ENCODE data around the gene LCE2A. TPM values are rescaled to one million over a fixed set of nuclear protein-coding genes. Genes with fewer than 3 reads are reported as not detected.
"Not testable (repeated sequence)": the region's sequence is repeated elsewhere in the genome, so short reads cannot be mapped to it uniquely, and the experiment has no call there.

Gene LCE2A
- total RNA-seq, 1 donor from 2014 or later, result not detected

DNA sequence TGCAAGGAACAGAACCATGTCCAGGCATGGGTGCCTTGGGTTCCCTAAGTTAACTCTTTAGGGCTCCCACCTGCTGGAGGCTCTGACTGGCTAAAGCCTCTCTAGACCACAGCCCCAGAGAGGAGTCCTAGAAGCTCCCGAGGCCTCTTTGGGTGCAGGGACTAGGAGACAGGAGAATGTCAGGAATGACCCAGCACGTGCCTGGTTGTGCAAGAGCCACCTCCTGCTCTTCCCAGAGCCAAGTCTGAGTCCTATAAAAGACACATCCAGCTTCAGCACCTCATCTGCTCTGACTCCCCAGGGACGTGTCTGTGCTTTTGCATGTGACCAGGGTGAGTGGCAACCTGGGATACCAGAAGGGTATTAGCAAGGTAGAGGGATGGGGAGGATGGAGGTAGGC lies 35.0 kb upstream of the LCE2A start, which contains the start of gene LCE2D:
LCE2D (plus strand) TSS at position 283 of the 400 bp plus-strand sequence. CDS start 726 bp downstream, outside the sequence.
- intact Hi-C loops (cut with DNase I), result no loop called here
- H3K9me3 ChIP-seq, result no peaks in the 10 kb centered on the region

GRCh38 chr1:152666171-152666570 lies 32.0 kb upstream of the LCE2A start:
- H3K4me1 ChIP-seq; H3K36me3 ChIP-seq; H3K4me3 ChIP-seq; H3K27ac ChIP-seq; H3K27me3 ChIP-seq (ENCODE audit: low read depth); H3K9me3 ChIP-seq; ATAC-seq; intact Hi-C loops (cut with DNase I); DNase-seq: not testable (repeated sequence)

More for the DNA sequence above, 35.0 kb upstream of the LCE2A start, which contains the start of gene LCE2D:
- Histone ChIP-seq H3K4me3 (no peak within 1 kb of the TSS), H3K4me1 (no peaks in the 10 kb centered on the region), H3K27ac (no peak within 1 kb of the TSS), H3K36me3 (no peaks in the 10 kb centered on the region), H3K27me3 (ENCODE audit: low read depth) (no peaks in the 10 kb centered on the region)
- ATAC-seq (no peak), DNase-seq (no peak)
- TF ChIP-seq, protein P1, sequence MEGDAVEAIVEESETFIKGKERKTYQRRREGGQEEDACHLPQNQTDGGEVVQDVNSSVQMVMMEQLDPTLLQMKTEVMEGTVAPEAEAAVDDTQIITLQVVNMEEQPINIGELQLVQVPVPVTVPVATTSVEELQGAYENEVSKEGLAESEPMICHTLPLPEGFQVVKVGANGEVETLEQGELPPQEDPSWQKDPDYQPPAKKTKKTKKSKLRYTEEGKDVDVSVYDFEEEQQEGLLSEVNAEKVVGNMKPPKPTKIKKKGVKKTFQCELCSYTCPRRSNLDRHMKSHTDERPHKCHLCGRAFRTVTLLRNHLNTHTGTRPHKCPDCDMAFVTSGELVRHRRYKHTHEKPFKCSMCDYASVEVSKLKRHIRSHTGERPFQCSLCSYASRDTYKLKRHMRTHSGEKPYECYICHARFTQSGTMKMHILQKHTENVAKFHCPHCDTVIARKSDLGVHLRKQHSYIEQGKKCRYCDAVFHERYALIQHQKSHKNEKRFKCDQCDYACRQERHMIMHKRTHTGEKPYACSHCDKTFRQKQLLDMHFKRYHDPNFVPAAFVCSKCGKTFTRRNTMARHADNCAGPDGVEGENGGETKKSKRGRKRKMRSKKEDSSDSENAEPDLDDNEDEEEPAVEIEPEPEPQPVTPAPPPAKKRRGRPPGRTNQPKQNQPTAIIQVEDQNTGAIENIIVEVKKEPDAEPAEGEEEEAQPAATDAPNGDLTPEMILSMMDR (IDR thresholded peaks at IDR 0.05), result no peak

DNA sequence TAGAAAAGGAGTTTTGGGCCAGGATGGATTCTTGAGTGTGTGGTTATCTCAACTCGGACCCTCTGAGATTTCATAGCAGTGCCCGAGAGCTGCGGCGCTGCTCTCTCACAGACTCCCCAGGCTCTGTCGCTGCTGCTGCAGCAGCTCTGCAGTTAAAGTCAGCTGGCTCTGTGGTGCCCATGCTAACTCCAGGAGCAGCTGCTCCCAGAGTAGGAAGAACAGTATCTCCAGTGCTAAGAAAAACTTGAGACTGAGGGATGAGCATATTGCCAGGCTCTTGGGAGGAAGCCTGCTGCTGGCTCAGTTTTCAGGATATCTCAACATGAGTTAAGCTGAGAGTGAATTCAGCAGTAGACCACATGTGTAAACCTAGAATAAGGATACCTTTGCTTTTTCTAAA lies 30.5 kb upstream of the LCE2A start:
- DNase-seq (no peak), ATAC-seq (no peak)
- Histone ChIP-seq H3K4me1 (no peaks in the 10 kb centered on the region), H3K4me3 (no peak overlapping the region), H3K27ac (no peak overlapping the region), H3K9me3 (no peaks in the 10 kb centered on the region), H3K27me3 (ENCODE audit: low read depth) (no peaks in the 10 kb centered on the region), H3K36me3 (no peaks in the 10 kb centered on the region)
- intact Hi-C loops (cut with DNase I), result no loop called here
- TF ChIP-seq, protein P1 (IDR thresholded peaks at IDR 0.05), result no peak

DNA sequence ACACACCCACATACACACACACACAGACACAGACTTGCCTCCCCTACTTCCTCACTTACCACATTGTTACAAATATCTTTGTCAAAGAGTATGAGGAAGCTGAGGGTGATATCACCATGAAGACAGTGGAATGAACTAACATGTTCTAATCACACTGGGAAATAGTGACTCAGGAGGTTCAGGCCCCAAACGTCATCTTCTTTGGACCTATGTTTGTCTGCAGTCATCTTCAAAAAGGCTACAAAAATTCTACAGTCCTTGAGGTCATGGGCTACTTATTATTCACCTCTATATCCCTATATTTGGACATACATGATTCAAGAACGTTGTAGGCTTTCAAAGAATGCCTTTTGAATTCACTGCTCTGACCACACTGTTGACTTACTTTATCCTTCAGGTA lies 25.1 kb upstream of the LCE2A start:
- DNase-seq, result no peak
- Histone ChIP-seq H3K4me1 (no peaks in the 10 kb centered on the region), H3K27me3 (ENCODE audit: low read depth) (no peaks in the 10 kb centered on the region), H3K36me3 (no peaks in the 10 kb centered on the region), H3K9me3 (no peaks in the 10 kb centered on the region), H3K4me3 (no peak overlapping the region), H3K27ac (no peak overlapping the region)
- TF ChIP-seq, protein P1 (IDR thresholded peaks at IDR 0.05), result no peak
- ATAC-seq, result no peak
- intact Hi-C loops (cut with DNase I), result no loop called here

GRCh38 chr1:152674983-152675382 lies 23.2 kb upstream of the LCE2A start, which contains the start of gene LCE2C:
Gene LCE2C, plus strand, starts transcription at chr1:152675279. Its CDS starts 737 bp downstream, at chr1:152676016.
- DNase-seq; H3K4me1 ChIP-seq; H3K9me3 ChIP-seq; H3K27ac ChIP-seq; H3K27me3 ChIP-seq (ENCODE audit: low read depth); H3K4me3 ChIP-seq; intact Hi-C loops (cut with DNase I); ATAC-seq; H3K36me3 ChIP-seq: not testable (repeated sequence)

DNA sequence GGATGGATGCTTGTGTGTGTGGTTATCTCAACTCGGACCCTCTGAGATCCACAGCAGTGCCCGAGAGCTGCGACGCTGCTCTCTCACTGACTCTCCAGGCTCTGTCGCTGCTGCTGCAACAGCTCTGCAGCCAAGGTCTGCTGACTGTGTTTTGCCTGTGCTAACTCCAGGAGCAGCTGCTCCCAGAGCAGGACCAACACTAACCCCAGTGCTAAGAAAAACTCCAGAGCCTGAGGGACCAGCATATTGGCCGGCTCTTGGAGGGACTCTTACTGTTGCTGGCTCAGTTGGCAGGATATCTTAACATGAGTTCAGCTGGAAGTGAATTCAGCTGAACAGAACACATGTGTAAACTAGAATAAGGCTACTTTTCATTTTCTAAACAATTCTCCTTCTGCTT lies 18.7 kb upstream of the LCE2A start:
- H3K27ac ChIP-seq, result no peak overlapping the region
- intact Hi-C loops (cut with DNase I), result no loop called here
- ATAC-seq, result no peak
- no peaks in the 10 kb centered on the region for H3K4me1 ChIP-seq
- H3K9me3 ChIP-seq, result no peaks in the 10 kb centered on the region
- H3K4me3 ChIP-seq, result no peak overlapping the region
- H3K27me3 ChIP-seq (ENCODE audit: low read depth), result no peaks in the 10 kb centered on the region
- no peaks in the 10 kb centered on the region for H3K36me3 ChIP-seq
- TF ChIP-seq, protein P1 (IDR thresholded peaks at IDR 0.05), result no peak
- DNase-seq, result no peak

DNA sequence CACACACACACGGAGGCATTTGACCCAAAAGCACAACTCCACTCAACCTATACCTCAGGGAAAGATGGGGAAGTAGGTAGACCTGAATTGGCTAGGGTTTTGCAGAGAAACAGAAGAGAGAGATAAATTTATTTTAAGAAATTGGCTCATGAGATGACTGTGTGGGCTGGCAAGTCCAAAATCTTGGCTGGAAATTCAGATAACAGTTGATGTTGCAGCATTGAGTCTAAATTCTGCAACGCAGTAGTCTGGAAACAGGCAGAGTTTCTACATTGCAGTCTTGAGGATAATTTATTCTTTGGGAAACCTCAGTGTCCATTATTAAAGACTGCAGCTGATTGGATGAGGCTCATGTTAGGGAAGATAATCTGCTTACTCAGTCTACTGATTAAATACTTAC lies 16.5 kb upstream of the LCE2A start:
- Histone ChIP-seq H3K27me3 (ENCODE audit: low read depth) (no peaks in the 10 kb centered on the region), H3K4me3 (no peak overlapping the region), H3K36me3 (no peaks in the 10 kb centered on the region), H3K27ac (no peak overlapping the region), H3K4me1 (no peaks in the 10 kb centered on the region), H3K9me3 (no peaks in the 10 kb centered on the region)
- DNase-seq (no peak), ATAC-seq (no peak)
- TF ChIP-seq, protein P1 (IDR thresholded peaks at IDR 0.05), result no peak
- intact Hi-C loops (cut with DNase I), result no loop called here

All from lower lobe of right lung (tissue), 2 donors.